Stimulated activated CD8-positive, alpha-beta memory T cell treated with anti-CD3 and anti-CD28 coated beads, Interleukin-12 subunit alpha, Interleukin-12 subunit beta, amount 100 ng/mL, for 24 hours (primary cell): ENCODE data around the gene BICRA.
A peak's percentile ranks its signal among the peaks of the same experiment; 100 is the strongest.

ENCODE experiments used
- DNase-seq: peaks from one replicate; pipeline ENCODE4 v3.0.0-alpha.2; 2020; ENCODE audit errors: extremely low read depth

BICRA gene

DNA sequence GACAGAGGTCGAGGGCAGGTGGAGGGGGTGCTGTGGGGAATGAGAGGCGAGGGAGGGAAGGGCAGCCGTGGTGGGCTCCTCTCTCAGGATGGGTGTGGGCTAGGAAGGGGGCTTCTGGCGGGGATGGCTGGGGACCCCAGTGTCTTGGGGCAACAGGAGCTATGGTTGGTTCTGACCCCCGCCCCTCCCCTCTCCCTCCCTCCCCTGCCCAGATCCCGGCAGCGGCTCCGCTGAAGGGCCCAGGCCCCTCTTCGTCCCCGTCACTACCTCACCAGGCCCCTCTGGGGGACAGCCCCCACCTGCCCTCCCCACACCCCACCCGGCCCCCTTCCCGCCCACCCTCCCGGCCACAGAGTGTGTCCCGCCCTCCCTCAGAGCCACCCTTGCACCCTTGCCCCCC, 85.0 kb downstream of the BICRA start:
- DNase-seq: no peak

DNA sequence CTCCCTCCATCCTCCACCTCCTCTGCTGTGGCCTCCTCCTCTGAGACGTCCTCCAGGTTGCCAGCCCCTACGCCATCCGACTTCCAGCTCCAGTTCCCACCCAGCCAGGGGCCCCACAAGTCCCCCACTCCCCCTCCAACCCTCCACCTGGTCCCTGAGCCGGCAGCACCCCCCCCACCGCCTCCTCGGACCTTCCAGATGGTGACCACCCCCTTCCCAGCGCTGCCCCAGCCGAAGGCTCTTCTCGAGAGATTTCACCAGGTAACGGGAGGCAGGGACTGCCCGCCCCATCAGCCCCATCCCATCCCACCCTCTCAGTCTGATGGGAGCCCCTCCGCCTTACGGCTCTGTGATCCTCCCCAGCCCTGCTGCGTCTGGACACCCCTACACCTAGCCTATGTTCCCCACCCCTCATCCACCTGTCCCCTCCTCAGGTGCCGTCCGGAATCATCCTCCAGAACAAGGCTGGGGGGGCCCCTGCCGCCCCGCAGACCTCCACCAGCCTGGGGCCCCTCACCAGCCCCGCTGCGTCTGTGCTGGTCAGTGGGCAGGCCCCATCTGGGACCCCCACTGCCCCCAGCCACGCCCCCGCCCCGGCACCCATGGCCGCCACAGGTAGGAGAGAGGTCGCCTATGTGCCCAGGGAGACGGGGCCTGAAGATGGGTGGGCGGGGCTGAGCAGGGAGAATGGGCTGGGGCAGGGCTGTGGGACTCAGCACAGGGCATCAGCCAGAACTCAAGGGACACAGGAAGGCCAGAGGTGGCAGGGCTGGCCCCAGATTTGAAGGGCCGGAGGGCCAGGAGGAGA, 85.7 kb downstream of the BICRA start:
- no peak for DNase-seq

DNA sequence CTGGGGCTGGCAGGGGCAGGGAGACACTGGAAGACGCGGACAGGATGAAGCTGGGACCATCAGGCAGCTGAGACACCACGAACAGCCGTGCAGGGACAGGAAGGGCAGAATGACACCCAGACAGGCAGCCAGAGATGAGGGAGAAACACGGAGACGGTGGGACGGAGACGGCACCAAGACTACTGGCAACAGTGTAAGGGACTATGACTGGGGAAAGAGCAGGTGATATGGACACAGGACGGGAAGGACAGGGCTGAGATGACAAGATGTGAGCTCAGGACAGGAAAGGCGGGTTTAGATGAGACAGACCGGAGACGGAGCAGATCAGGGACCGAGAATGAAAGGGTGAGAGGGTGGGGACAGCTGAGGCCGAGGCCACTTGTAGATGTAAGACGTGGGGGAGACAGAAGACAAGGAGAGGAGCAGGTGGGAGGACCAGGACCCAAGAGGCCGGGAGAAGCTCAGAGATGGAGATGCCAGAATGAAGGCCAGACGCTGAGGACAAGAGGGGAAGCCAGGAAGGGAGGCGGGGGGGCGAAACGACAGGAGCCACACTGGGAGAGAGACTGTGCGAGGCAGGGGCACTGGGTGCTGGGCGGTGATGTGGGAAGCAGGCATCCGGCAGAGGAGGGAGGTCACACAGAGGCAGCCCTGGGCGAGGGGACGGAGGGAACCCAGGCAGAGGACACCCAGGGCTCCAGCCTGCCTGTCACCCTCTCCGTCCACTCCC, 86.8 kb downstream of the BICRA start:
- DNase-seq: no peak

DNA sequence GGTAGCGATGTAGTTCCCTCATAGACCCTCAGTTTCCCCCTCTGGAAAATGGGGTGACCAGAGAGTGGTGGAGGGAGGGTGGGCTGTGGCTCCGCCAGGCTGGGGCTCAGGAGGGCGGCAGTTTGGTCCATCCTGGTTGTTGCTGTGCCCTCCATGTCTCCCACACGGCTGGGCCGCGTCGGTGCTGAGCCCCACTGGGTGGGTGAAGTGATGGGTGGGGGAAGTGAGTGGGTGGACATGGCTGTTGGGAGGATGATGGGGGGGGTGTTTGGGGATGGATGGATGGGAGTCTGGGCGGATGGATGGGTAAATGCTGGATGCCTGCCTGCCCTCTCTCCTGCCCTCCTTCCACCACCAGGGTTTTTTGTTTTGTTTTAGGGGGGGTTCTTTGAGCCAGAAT, 87.7 kb downstream of the BICRA start:
- DNase-seq: no peak

DNA sequence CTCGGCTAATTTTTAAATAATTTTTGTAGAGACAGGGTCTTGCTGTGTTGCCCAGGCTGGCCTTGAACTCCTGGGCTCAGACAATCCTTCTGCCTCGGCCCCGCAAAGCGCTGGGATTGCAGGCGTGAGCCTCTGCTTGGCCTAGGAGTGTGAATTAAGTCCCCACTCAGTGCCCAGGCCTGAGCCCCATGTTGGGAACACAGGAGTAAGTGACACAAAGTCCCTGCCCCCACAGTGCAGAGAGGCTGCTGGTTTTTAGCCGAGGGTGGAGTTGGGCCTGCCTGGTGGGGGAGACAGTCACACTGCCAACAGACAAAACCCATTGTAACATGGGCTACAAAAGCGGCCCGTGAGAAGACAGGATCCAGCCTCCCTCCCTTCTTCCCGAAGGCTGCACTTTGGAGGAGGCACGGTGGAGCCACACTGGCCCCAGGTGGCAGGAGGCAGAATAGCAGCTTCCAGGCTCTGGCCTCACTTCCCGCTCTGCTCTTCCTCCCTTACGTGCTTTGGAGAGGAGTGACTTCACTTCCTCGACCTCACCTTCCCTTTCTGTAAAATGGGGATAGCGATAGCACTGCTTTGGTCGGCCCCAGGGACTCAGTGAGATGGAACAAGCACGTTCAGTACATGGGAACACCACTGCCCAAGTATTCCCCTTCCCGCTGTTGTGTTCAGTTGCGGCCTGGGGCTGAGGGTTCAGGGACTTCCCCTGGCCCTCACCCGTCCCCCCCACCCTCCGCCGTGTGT, 89.1 kb downstream of the BICRA start:
- DNase-seq: no peak

DNA sequence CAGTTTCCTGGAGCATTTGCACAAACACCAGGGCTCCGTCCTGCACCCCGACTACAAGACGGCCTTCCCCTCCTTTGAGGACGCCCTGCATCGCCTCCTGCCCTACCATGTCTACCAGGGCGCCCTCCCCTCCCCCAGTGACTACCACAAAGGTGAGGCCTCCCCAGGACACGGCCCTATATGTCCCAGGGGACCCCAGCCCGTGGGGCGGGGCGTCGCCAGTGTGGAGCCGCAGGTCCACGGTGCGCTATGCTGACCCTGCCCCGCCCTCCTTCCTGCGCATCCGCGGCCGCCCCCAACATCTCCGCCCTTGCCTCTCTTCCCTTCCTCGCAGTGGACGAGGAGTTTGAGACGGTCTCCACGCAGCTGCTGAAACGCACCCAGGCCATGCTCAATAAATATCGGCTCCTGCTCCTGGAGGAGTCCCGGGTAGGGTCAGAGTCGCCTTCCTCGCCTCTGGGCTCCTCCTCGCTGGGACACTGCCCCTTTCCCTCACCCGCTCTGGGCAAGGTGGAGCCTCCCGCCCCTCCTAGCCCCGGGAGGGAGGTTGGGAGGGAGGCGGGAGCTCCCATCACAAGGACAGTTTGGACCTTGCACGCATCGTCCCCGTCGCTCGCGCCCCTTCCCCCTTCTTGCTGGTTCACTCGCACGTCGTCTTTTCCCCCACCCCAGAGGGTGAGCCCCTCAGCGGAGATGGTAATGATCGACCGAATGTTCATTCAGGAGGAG, 89.9 kb downstream of the BICRA start:
- DNase-seq: no peak

DNA sequence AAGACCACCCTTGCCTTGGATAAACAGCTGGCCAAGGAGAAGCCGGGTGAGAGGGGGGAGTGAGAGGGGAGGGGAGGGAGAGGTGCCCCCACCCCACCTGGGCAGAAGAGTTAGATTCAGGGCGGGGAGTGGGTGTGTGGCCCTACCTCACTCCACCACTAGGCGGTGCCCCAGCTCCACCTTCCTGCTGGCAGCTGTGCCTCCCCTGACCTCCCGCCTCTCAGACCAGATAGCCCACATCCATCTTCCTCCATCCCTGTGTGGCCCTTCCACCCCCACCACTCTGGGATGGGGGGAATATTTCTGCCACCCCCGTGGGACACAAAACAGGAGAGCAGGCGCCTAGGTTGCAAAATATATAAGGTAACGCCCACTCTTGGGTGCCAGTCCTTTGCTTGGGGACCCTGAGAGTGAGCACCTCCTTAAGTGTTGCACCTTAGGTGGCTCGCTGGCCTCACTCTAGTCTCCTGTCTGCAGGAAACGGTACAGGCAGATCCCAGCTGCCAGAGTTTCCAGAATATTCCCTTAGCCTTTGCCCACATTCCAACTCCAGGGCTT, 90.5 kb downstream of the BICRA start:
- DNase-seq: no peak

DNA sequence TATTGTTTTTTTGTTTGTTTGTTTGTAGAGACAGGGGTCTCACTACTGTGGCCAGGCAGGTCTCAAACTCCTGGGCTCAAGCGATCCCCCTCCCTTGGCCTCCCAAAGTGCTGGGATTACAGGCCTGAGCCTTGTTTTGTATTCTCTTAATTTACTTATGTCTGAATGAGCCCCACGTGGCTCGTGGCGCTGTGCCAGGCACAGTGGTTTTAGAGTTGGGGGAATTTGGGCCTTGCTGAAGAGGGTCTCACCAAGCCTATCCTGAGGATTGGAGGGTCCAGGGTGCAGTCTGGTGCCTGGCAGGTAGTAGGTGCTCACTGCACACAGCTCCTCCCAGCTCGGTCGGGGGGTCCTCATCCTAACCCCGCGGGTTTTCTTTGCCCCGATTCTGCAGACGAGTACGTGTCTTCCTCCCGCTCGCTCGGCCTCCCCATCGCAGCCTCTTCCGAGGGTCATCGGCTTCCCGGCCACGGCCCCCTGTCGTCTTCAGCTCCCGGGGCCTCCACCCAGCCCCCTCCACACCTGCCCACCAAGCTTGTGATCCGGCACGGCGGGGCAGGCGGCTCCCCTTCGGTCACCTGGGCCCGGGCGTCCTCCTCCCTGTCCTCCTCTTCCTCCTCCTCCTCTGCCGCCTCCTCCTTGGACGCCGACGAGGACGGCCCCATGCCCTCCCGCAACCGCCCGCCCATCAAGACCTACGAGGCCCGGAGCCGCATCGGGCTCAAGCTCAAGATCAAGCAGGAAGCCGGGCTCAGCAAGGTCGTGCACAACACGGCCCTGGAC, 92.2 kb downstream of the BICRA start:
- DNase-seq: no peak

DNA sequence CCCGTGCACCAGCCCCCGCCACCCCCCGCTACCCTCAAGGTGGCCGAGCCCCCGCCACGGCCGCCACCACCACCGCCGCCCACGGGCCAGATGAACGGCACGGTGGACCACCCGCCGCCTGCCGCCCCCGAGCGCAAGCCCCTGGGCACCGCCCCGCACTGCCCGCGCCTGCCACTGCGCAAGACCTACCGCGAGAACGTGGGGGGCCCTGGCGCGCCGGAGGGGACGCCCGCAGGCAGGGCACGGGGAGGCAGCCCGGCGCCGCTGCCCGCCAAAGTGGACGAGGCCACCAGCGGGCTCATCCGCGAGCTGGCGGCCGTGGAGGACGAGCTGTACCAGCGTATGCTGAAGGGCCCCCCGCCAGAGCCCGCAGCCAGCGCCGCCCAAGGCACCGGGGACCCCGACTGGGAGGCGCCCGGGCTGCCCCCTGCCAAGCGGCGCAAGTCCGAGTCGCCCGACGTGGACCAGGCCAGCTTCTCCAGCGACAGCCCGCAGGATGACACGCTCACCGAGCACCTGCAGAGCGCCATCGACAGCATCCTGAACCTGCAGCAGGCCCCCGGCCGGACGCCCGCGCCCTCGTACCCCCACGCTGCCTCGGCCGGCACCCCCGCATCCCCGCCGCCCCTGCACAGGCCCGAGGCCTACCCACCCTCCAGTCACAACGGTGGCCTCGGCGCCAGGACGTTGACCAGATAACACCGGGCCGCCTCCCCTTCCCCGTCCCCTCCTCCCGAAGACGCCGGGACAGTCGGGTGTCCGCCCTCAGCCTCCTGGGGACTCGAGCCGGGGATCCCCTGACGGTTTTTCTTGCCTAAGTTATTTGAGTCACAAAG, 93.0 kb downstream of the BICRA start:
- DNase-seq: no peak

DNA sequence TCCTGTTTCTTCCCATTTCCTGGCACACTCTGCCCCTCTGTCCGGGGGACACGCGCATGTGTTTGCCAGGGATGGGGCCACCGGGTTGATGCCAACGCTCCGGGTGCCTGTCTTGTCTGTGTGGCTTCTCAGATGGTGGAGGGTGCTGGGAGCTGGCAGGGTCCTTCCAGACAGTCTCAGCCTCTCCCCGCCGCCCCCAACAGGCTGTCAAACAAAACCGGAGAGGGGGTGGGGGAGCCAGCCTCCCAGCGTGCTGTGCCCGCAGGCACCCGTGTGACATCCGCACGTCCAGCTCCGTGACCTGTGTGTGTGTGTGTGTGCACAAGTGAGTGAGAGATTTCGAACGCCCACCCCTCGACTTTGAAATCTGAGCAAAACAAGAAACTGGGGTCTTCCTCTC, 93.7 kb downstream of the BICRA start:
- no peak for DNase-seq

DNA sequence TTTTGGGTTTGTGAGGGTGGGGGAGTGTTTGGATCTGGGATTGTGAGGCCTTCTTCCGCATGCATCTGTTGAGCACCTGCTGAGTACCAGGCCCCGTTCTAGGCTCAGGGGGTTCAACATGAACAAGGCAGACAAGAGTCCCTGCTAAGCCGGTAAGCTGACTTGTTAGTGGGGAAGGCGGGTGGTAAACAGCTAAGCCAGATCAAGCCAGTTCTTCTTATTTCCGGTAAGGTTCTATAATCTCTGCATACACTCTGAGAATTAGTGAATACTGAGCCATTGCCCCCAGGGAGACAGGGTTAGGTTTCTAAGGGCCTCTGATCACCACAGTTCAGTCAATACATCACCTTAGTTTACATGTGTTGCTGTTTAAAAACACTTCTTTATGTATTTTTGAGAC, 94.4 kb downstream of the BICRA start:
- DNase-seq: no peak

DNA sequence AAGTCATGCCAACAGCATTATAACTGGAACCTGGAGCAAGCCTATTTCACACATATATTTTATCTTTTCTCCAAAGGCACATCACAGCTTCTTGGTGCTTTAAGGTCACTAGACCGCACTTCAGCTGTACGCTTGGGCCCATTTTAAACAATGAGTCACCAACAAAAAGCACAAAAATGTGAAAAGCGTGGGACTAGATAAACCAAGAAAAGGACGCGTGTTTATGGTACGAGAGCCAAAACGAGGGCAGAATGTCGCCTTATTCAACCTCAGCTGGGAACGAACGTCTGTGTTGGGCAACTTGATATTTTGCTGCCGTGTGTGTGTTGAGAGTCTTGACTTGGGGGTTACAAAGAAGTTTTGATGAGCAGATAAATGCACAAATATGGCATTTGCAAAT, 95.1 kb downstream of the BICRA start:
- no peak for DNase-seq

DNA sequence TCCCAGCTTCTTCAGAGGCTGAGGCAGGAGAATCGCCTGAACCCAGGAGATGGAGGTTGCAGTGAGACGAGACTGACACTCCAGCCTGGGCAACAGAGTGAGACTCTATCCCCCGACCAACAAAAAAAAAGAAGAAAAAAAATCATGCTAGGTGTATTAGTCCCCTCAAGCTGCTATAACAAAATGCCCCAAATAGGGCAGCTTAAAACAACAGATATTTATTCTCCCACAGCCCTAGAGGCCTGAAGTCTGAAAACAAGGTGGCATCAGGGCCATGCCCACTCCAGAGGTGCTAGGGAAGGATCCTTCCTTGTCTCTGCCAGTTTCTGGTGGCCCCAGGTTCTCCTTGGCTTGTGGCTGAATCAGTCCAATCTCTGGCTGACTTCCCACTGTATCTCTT, 95.7 kb downstream of the BICRA start:
- no peak for DNase-seq

DNA sequence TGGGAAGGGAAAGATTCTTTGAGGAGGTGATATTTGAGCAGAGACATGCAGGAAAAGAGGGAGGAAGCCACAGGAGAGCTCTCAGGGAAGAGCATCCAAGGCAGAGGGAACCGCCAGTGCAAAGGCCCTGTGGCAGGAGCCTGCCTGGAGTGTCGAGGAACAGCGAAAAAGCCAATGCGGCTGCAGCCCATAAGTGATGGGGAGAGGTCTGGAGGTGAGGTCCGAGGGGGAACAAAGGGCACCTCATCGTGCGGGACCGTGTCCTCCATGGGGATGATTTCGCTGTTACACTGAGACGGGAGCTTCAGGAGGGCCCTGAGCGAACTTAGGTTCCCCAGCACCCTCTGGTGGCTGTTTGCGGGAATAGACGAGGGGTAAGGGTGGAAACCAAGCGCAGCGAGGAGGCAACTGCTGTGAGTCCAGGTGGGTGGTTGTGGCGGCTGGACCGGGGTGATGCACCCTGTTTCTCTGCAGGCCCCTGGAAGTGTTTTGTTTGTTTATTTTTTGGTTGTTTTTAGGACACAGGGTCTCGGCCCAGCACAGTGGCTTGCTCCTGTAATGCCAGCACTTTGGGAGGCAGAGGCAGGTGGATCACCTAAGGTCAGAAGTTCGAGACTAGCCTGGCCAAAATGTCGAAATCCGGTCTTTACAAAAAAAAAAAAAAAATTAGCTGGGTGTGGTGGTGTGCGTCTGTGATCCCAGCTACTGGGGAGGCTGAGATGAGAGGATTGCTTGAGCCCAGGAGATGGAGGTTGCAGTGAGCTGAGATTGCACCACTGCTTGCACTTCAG, 98.4 kb downstream of the BICRA start:
- peak; percentile 39 for DNase-seq

DNA sequence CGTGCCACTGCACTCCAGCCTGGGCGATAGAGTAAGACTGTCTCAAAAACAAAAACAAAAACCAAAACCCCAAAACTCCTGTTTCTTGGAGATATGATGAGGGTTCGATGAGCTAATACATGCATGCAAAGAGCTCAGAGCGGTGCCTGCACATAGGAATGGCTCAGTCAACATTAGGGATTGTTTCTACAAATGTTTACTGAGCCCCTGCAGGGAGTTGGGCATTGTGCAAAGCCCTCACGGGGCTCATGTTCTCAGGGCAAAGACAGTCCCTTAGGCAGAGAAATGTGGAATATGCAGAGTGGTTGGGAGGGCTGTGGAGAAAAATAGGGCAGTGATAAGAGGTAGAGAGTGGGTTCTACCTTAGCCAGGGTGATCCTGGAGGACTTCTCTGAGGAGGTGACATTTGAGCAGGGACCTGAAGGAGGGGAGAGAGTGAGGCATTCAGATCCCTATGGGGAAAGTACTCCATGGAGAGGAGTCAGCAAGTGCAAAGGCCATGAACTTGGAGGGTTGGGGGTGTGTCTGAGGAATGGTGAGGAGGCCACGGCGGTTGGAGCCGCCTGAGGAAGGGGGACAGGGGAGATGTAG, 102.8 kb downstream of the BICRA start:
- no peak for DNase-seq

DNA sequence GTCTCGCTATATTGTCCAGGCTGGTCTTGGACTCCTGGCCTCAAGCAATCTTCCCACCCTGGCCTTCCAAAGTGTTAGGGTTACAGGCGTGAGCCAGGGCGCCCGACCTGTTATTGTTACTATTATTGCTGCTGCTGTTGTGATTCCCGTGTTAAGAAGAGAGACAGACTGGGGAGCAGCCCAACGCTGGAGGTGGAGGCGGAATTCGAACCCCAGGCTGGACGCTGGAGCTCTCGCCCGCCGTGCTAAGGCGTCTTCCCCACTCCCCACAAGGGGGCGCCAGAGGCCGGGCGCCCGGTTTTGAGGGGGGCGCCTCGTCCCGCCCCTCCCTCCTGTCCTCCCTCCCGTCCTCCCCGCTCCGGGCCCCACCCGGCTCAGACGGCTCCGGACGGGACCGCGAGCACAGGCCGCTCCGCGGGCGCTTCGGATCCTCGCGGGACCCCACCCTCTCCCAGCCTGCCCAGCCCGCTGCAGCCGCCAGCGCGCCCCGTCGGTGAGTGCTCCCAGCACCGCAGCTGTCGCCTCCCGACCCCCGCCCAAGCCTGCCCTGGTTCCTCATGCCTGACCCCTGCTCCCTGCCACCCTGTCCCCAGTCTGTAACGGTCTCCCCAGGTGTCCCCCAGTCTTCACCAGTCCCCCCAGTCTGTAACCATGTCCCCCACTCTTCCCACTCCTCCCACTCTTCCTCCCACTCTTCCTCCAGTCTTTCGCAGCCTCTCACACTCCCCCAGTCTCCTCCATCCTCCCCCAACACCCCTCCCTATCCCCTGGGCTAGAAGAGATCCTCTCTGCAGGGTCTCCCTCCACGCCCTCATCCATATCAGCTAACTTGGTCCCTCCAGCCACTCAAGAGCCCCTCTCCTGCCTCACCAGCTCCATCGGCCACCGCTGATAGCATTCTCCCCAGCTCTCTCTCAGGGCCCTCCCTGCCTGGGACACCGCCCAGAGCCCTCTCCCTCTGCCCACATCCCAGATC, 104.4 kb downstream of the BICRA start, which contains the start of gene EHD2:
Gene EHD2 (plus strand): TSS at position 377 of the 976 bp plus-strand sequence. CDS start 3,191 bp downstream, outside the sequence.
- no peak for DNase-seq

DNA sequence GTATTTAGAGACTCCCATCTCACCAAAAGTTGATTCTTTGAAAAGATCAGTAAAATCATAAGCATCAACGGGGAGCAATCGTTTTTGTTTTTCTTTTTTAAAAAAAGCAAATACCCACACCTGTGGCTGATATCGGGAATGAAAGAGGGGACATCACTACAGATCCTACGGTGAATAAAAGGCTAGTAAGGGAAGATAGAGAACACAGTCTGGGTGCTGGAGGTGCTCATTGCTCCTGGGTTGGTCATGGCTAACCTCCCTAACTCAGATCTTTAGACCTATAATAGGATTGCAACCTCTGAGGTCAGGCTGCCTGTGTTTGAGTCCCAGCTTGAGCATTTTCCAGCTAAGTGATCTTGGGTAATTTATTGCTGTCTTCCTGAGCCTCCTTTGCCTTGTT, 105.4 kb downstream of the BICRA start:
- no peak for DNase-seq
